Measurements from ENCODE around the gene NFATC4.
A peak's percentile ranks its signal among the peaks of the same experiment; 100 is the strongest.
"Not testable (repeated sequence)": the region's sequence is repeated elsewhere in the genome, so short reads cannot be mapped to it uniquely, and the experiment has no call there.

NFATC4 gene

GRCh38 chr14:24387579-24387978, 19.6 kb downstream of the NFATC4 start:
- not testable (repeated sequence) for DNase-seq (ENCODE audit: low spot score)

- DNase-seq (ENCODE audit: low spot score) = no peak
Observed at GRCh38 chr14:24388474-24389179, 20.6 kb downstream of the NFATC4 start.

DNA sequence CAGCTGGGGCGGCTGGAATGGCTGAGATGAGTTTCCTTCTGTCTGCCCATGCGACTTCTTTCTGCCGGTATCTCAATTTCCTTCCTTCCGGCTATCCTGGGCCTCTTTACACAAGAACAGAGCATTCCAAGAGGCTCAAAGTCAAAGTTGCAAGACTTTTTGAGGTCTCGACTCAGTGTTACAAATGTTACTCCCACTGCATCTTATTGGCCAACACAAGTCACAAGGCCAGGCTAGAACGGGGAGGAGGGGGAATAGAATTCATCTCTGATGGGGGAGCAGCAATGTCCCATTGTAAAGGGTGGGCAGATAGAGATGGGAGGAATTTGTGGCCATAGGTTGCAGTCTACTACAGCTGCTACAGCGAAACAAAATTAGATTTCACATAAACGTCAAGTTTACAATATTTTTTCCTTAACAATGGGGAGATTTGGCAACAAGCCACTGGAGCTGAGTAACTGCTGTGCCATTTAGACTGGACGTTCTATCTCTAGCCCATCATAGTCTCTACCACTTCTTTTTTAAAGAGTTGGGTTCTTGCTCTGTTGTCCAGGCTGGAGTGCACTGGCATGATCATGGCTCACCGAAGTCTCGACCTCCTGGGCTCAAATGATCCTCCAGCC, 21.4 kb downstream of the NFATC4 start:
- DNase-seq (ENCODE audit: low spot score) = no peak

- no peak for DNase-seq (ENCODE audit: low spot score)
Observed at GRCh38 chr14:24390701-24391468, 22.9 kb downstream of the NFATC4 start.

GRCh38 chr14:24392325-24393091, 24.5 kb downstream of the NFATC4 start:
- DNase-seq (ENCODE audit: low spot score) = no peak

DNA sequence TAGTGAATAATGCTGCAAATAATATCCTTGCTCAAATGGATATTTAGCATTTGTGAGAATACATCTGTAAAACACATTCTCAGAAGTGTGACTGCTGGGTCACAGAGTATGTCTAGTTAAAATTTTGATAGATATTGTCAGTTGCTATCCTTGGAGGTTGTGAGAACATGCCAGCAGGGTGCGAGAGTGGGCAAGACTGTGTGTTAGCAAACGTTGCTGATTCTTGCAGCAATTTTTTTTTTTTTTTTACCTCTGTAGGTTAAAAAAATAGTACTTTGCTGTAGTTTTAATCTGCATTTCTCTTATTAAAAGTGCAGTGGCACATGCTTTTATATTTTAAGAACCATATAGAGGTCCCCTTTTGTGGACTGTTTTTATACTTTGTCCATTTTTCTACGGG, 26.3 kb downstream of the NFATC4 start:
- DNase-seq (ENCODE audit: low spot score) = no peak

GRCh38 chr14:24395609-24396582, 27.9 kb downstream of the NFATC4 start:
- DNase-seq (ENCODE audit: low spot score) = no peak

- no peak for DNase-seq (ENCODE audit: low spot score)
Observed at GRCh38 chr14:24397639-24398292, 29.8 kb downstream of the NFATC4 start.

- peak; percentile 73 for DNase-seq (ENCODE audit: low spot score)
Observed at GRCh38 chr14:24398293-24398652, 30.3 kb downstream of the NFATC4 start.

- peak; percentile 70 for DNase-seq (ENCODE audit: low spot score)
Observed at GRCh38 chr14:24398653-24399446, 30.9 kb downstream of the NFATC4 start, which contains the start of gene NYNRIN. Gene NYNRIN, plus strand, starts transcription at chr14:24399003. Its CDS starts 244 bp downstream, at chr14:24399247.

DNA sequence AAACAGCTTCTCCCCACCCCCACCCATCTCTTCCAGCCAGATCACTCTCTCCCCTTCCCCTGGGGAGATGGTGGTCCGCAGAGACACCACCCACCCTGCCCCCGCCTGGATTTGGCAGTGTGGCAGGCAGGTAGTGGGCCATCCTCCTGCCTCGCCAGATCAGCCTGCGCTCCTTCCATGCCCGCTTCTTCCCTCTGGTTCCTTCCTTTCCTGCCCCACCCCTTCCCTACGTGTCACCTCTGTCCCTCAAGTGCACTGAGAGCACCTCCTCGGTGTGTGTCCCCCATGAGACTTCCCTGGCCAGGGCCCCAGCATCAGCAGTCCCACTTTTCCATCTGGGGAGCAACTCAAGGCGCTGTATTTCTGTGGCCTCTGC, 31.5 kb downstream of the NFATC4 start:
- no peak for DNase-seq (ENCODE audit: low spot score)

- DNase-seq (ENCODE audit: low spot score) = no peak
Observed at GRCh38 chr14:24399999-24400718, 32.2 kb downstream of the NFATC4 start.

DNA sequence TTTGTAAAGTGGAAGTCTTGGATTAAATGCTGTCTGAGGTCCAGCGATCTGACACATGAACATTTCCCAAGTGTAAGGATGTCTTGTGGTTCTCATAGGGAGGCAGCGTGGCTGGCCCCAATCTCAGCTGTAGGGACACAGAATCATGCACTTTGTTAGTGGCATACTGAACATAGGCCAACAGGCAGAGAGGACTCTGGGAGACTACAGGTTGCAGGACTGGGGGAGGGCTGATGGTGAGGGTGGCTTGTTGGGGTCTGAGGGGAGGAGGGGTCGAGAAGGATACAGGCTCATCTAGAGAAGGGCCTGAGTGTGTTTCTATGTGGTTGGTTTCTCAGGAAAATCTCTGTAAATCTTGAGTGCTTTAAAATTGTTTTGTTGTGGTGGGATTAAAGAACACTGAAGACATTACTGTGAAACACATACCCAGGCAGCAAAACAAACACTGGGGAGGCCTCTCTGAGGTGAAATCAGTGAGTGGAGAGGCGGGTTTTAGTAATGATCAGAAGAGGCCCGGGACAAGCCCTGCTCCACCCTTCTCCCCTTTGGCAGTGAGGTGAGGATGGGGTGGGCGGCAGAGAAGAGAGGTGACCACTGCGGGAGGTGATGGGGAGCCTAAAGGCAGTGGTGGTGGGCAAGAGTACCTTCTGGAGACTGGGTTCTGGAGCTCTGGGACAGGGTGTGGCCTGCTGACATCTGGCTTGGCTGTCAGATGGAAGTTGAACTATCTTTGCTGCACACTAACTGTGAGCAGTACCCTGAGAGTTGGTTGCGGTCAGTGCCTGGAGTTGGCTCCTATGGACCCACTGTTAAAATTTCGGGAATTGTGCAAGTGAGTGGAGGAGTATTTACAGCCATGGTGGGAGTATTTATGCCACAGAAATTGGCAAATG, 34.1 kb downstream of the NFATC4 start:
- no peak for DNase-seq (ENCODE audit: low spot score)

DNA sequence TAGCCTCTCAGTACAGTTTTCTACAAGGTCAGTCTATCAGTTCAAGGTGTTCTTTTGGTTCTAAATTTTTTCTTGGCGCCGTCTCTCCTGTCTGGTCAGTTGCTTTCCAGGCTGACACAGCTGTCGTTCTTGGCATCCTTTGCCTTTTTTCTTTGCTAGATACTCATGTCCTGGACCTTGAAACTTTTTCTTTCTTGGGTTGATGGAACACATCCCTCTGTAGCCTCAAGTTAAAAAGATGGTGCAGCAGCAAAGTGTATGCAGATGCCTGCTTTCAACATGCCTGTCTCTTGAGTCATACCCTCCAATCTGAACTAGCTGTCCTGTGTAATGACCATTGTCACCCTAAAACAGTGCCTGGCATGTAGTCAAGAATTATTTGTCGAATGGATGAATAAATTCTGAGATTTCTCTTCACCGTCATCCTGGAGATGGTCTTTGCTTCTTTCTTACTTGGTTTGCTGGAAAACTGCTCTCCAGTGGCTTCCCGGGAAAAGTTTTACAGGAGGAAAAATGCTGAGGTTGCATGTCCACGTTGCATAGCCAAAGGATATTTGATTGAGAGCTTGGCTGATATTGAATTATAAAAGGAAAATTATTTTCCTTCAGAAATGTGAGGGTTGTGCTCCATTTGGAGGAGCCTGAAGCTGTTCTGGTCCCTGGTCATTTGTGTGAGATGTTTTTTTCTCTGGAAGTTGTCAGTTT, 35.5 kb downstream of the NFATC4 start:
- DNase-seq (ENCODE audit: low spot score) = no peak

DNA sequence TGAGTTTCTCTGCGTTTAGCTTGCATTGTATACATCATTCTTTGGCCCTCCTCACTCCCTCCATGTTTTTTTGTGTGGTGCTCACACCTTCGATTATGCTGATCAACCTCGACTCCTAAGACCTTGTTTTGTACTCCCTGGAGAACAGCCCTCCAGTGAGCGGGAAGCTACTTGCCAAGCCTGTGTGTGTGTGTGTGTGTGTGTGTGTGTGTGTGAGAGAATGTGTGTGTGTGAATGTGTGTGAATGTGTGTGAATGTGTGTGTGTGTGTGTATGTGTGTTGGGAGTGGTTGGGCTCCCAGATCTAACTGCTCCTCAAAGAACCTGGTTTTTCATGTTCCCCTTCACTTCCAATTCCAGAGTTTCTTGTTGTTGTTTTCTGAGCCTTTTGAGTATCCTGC, 36.8 kb downstream of the NFATC4 start:
- DNase-seq (ENCODE audit: low spot score) = no peak

GRCh38 chr14:24406416-24406815, 38.4 kb downstream of the NFATC4 start:
- DNase-seq (ENCODE audit: low spot score) = no peak
